Putamen (tissue), 1 donor: ENCODE data around the gene LMNA.
"Not testable (repeated sequence)": the region's sequence is repeated elsewhere in the genome, so short reads cannot be mapped to it uniquely, and the experiment has no call there.

ENCODE experiments used
- DNase-seq: peaks from one replicate; pipeline ENCODE4 v3.0.0-alpha.2; 2016; ENCODE audit warnings: low spot score

Gene LMNA

DNA sequence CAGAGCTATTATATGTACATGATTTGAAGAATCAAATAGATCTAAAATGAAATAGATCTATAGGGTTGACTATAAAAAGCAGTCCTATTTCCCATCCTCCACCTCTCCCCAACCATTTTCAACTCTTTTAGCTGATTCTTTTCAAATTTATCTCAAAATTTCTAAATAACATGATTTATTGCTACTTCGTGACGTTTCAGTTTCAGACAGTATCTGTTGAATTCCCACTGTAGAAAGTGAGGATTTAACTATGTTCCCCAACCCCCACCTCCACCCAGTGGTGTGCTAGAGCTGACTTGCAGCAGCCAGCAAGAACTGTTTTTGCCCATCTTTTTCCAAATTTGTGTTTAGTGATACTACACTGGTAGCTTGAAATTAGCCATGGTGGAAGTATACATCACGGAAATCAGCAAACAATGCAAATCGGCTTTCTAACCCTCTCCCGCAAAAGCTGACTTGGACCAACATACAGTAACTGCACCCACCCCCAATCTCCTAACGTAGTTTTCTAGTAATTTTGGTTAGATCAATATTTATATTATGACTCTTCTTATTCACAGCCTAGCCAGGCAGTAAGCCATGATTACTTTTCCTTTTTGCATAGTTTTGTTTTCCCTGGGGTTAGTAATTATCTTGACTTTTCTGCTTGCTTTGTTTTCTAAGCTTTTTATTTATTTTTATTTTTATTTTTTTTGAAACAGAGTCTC is 49.8 kb downstream of the LMNA start:
- no peak for DNase-seq

DNA sequence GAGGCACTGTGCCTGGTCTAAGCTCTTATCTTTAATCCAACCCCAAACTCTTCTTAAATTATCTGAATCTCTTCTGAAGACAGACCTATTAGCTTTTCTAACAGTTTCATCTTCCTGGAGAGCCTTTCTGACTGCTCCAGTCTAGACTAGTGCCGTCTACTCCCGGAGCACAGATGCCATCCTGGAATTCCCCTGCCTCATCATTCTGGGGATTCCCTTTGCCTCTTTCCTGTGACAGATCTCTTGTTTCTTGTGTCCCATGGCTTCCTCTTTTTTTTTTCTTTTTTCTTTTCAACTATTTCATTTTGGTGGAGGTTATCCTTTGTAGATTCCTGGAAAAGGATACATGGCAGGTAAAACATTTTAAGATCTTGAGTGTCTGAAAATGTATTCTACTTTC is 50.6 kb downstream of the LMNA start:
- DNase-seq: no peak

DNA sequence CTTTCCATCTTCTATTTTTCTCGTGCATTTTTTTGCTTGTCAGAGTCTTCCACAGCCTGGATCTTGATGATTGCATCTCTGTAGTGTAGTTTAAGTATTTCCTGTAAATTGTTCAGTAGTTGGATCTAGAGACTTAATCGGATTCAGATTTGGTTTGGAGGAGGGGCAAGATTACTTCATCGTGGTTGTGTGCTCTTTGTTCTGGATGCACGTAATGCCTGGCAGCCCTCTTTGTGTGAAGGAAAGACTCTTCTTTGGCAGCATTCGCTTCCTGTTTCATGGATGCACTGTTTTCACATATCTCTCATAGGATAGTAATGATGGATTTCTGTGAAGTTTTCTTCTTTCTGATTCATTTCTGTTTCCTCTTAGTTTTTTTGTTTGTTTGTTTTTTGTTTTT is 53.0 kb downstream of the LMNA start:
- DNase-seq: no peak

DNA sequence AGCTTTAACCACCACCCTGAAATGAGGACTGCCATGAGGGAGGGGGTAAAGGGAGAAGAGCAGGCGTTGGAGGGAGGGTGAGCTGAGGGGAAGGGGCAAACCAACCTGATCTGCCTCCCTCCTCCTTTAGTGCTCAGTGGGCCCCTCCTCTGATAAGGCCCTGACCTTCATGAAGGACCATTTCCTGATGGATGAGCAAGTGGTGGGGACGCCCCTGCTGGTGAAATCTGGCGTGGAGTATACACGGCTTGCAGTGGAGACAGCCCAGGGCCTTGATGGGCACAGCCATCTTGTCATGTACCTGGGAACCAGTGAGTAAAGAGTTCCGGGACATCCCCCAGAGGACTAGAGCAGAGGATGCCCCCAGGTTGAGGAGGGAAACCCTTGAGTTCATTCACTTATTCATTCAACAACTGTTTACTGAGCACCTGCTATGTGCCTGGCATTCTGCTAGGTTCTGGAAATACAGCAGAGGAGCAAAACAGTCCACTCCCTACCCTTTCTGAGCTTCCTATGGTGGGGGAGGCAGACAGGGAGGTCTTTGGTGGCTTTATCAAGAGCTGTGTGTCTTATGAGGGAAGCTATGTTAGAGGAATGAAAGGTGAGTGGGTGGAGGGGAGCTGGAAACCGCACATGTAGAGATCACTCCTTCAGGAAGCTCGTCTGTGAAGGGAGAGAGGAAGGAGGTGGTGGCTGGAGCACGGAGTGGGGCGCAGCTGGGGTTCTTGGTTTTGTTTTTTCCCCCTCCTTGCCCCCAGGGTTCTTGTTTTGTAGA is 58.4 kb downstream of the LMNA start:
- no peak for DNase-seq

DNA sequence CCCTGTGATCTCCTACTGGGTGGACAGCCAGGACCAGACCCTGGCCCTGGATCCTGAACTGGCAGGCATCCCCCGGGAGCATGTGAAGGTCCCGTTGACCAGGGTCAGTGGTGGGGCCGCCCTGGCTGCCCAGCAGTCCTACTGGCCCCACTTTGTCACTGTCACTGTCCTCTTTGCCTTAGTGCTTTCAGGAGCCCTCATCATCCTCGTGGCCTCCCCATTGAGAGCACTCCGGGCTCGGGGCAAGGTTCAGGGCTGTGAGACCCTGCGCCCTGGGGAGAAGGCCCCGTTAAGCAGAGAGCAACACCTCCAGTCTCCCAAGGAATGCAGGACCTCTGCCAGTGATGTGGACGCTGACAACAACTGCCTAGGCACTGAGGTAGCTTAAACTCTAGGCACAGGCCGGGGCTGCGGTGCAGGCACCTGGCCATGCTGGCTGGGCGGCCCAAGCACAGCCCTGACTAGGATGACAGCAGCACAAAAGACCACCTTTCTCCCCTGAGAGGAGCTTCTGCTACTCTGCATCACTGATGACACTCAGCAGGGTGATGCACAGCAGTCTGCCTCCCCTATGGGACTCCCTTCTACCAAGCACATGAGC is 62.2 kb downstream of the LMNA start:
- DNase-seq: no peak

DNA sequence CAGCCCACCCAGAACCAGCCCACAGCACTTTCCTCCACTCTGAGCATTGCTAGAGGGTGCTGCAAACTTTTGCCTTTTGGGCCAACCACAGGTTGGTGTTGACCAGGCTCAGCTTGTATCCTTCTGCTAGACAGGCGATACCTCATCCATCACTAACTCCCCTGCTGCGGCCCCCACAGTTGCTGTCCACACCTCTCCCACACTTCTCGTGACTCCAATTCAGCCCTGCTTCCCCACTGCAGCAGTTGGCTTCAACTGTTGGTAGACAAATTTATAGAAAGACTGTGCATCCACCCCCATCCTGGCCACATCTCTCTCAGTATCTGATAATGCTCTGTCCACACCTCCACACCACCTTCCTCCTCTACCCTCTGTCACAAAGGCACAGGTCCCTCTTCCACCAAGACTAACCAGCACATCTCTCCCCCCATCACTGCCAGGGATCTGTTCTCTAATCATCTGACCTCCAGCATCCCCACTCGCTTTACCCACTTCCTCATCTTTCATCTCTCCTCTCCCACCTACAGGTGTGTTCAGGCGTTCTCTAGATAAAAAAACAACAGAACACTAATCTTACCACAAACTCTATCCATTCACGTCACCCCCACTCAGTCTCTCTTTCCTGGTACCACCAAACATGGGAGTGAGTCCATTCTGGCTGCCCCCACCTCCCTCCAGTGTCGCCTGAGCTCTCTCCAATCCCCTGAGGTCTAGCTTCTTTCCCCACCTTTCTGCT is 63.6 kb downstream of the LMNA start:
- DNase-seq: no peak

DNA sequence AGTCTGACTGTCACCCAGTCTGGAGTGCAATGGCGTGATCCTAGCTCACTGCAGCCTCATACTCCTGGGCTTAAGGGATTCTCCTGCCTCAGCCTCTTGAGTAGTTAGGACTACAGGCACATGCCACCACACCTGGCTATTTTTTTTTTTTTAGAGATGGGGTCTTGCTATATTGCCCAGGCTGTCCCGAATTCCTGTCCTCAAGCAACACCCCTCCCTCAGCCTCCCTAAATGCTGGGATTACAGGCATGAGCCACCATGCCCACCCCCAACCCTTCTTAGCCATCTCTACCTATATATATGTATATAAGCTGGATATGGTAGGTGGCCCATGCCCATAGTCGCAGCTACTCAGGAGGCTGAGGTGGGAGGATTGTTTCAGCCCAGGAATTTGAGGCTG is 66.0 kb downstream of the LMNA start:
- no peak for DNase-seq

DNA sequence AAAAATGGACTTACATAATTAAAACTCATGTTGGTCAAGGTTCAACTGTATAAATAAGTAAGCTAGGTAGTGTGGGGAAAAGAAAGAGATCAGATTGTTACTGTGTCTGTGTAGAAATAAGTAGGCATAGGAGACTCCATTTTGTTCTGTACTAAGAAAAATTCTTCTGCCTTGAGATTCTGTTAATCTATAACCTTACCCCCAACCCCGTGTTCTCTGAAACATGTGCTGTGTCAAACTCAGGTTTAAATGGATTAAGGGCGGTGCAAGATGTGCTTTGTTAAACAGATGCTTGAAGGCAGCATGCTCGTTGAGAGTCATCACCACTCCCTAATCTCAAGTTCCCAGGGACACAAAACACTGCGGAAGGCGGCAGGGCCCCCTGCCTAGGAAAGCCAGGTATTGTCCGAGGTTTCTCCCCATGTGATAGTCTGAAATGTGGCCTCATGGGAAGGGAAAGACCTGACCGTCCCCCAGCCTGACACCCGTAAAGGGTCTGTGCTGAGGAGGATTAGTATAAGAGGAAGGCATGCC is 66.9 kb downstream of the LMNA start:
- not testable (repeated sequence) for DNase-seq

DNA sequence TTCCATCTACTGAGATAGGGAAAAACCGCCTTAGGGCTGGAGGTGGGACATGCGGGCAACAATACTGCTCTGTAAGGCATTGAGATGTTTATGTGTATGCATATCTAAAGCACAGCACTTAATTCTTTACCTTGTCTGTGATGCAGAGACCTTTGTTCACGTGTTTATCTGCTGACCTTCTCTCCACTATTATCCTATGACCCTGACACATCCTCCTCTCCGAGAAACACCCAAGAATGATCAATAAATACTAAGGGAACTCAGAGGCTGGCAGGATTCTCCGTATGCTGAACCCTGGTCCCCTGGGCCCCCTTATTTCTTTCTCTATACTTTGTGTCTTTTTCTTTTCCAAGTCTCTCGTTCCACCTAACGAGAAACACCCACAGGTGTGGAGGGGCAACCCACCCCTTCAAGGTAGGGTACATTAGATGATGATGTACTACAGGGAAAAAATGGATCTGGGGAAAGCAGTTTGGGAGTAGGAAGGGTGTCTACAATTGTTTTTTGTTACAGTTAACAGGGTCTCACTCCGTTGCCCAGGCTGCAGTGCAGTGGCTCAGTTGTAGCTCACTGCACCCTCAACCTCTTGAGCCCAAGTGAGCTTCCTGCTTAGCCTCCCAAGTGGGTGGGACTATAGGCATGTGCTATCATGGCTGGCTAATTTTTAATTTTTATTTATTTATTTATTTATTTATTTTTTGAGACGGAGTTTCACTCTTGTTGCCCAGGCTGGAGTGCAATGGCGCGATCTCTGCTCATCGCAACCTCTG is 67.7 kb downstream of the LMNA start:
- not testable (repeated sequence) for DNase-seq

DNA sequence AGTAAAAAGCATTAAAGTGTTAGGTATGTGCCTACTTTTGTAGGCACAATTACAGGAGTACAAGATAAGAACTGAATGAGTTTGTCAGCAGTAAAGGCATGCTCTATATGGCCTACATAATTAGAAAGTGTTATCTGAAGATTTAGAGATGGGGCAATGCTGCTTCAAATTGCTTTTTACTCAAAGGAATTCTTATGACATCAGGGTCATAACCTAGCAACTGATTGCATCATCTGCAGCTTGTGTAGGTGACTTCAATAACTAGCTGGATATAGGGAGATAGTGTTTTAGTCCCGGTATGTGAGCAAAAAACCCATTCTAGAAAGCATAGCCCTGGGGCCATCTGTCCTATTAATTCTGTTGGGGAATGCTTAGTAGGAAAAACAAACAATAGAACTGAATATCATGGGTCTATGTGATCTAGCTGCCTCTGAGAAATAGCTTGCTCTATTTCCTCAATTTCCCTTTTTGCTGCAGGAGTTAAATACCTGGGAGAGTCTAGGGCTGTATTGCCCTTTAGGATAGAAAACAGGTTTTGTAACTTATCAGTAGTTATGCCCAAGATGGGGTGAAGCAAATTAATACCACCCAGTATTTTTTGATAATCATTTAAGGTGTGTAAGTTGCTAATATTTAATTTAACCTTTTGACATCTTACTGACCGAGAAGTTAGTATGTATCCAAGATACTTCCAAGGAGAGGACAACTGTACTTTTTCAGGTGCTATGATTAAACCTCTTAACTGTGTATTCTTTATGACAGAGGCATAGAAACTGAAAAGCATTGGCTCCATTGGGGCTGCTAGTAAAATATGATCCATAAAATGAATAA is 72.1 kb downstream of the LMNA start:
- DNase-seq: not testable (repeated sequence)
